Measurements from ENCODE around the gene ERVV-1.

Gene ERVV-1

DNA sequence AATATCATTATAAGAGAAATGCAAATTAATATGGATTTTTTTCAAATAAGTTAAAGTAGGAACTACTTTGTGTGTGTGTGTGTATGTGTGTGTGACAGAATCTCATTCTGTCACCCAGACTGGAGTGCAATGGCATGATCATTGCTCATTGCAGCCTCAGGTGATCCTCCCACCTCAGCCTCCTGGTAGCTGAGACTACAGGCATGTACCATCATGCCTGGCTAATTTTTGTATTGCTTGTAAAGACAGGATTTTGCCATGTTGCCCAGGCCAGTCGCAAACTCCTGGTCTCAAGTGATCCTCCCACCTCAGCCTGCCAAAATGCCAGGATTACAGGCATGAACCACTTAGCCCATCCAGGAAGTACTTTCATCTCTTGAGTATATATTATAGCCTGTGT is 27.6 kb downstream of the ERVV-1 start:
- TF ChIP-seq, protein P1, sequence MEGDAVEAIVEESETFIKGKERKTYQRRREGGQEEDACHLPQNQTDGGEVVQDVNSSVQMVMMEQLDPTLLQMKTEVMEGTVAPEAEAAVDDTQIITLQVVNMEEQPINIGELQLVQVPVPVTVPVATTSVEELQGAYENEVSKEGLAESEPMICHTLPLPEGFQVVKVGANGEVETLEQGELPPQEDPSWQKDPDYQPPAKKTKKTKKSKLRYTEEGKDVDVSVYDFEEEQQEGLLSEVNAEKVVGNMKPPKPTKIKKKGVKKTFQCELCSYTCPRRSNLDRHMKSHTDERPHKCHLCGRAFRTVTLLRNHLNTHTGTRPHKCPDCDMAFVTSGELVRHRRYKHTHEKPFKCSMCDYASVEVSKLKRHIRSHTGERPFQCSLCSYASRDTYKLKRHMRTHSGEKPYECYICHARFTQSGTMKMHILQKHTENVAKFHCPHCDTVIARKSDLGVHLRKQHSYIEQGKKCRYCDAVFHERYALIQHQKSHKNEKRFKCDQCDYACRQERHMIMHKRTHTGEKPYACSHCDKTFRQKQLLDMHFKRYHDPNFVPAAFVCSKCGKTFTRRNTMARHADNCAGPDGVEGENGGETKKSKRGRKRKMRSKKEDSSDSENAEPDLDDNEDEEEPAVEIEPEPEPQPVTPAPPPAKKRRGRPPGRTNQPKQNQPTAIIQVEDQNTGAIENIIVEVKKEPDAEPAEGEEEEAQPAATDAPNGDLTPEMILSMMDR (IDR thresholded peaks at IDR 0.05; ENCODE audit: insufficient read depth, low read depth, low read length, missing control alignments) = no peak
- DNase-seq (ENCODE audit: low read depth) = no peak
- no peak overlapping the region for H3K4me3 ChIP-seq (ENCODE audit: low read depth, low read length)

DNA sequence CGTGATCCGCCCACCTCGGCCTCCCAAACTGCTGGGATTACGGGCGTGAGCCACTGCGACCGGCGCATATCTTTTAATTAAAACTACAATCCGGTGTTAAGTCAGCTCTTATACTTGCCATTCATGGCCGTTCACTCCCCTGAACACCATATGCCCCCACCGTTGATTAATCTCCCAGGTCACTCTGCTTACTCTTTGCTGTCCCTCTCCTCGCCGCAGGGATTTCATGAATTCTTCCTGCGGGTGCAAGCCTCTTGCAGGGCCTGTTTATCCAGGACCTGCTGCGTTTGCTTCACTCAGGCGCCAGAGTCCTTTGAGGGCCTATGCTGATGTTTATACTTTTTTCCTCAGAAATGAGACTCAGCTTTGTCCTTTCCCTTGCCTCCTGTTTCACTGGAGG is 31.8 kb downstream of the ERVV-1 start:
- no peak overlapping the region for H3K4me3 ChIP-seq (ENCODE audit: low read depth, low read length)
- TF ChIP-seq, protein P1 (IDR thresholded peaks at IDR 0.05; ENCODE audit: insufficient read depth, low read depth, low read length, missing control alignments) = no peak
- DNase-seq (ENCODE audit: low read depth) = no peak

DNA sequence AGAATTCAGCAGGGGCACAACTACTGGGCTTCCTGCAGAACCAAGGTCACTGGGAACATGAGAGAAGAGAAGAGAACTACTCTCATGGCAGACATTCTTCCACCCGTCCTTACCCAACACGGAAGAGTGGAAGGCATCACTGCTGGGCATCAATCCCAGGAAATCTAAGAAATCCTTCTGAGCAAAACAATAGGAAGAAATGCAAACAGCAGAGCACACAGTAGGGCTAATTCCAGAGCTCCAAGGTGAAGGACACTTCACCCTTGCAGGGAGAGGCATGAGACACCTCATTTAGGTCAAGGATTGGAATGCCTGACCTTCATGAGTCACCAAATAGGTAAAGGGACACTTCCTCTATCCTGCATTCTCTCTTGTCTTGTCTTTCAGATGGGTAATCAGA is 33.7 kb downstream of the ERVV-1 start:
- TF ChIP-seq, protein P1 (IDR thresholded peaks at IDR 0.05; ENCODE audit: insufficient read depth, low read depth, low read length, missing control alignments) = no peak

GRCh38 chr19:53055117-53055516 is 41.4 kb downstream of the ERVV-1 start:
- H3K4me3 ChIP-seq (ENCODE audit: low read depth, low read length) = no peak overlapping the region

More for the DNA sequence above, 33.7 kb downstream of the ERVV-1 start:
- no peak for DNase-seq (ENCODE audit: low read depth)
- no peak overlapping the region for H3K4me3 ChIP-seq (ENCODE audit: low read depth, low read length)

DNA sequence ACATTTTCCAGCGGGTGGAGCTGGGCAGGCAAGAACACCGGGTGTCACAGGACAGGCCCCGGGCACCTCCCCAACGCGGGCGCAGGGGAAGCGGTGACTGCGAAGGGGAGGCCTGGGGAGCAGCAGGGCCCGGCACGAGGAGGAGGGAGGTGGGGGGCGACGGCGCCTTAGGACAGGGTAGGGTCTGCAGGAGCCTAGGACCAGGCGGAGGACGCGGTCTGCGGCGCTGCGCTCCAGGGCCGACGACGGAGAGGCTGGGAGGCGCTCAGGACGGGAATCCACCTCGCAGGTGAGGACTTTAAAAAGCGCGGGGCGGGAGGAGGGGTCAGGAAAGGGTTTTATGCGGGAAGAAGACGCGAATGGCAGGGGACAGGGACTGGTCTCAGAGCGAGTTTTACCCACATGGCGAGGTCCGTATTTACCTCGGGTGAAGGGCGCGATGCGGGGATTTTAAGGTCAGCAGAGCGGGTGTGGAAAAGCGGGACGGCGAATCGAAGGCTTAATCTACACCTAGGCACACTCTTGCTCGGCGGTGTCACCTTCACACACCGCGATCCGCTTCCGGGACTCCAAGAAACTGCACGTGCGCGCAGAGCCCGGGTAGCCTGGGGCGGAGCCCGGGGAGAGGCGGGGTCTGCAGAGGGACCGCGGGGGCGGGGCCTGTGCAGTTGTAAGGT is 44.3 kb downstream of the ERVV-1 start:
- TF ChIP-seq, protein P1 (IDR thresholded peaks at IDR 0.05; ENCODE audit: insufficient read depth, low read depth, low read length, missing control alignments) = no peak
- no peak for DNase-seq (ENCODE audit: low read depth)
- H3K4me3 ChIP-seq (ENCODE audit: low read depth, low read length) = no peak overlapping the region

More at GRCh38 chr19:53055117-53055516, 41.4 kb downstream of the ERVV-1 start:
- TF ChIP-seq, protein P1 (IDR thresholded peaks at IDR 0.05; ENCODE audit: insufficient read depth, low read depth, low read length, missing control alignments) = no peak
- no peak for DNase-seq (ENCODE audit: low read depth)

Data from GM12865 (cell line).